ENCODE data around the gene SRD5A2. TPM values are rescaled to one million over a fixed set of nuclear protein-coding genes. Genes with fewer than 3 reads are reported as not detected.

Gene SRD5A2
- total and polyA plus RNA-seq, 4 donors = 2.3 to 23.3 (median 2.9) TPM; not detected in 1

DNA sequence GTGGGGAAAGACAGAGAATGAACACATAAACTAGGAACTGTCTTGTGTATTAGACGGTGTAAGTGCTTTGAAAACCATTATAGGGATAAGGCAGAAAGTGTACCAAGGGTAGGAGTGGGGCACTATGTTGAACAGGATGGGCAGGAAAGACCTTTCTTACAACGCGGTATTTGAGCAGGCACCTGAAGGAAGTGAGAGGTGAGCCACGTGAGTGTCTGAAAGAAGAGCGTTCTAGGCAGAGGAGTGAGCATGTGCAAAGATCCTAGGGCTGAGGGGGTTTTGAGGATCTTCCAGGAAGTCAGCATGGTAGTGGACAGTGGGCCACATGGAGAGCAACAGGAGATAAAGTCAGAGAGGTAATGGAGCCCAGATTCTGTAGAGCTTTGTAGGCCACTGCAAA is 65.2 kb downstream of the SRD5A2 start:
- H3K9me3 ChIP-seq (ENCODE audit: control insufficient read depth in 4 of 4, low read length in 3 of 4) = no peaks in the 10 kb centered on the region
- 90% methylated on average over 5 of the region's 5 CpGs for WGBS
- no peaks in the 10 kb centered on the region for H3K27me3 ChIP-seq (ENCODE audit: control insufficient read depth in 4 of 4, insufficient read depth in 4 of 4, low read length in 3 of 4)
- H3K4me1 ChIP-seq (ENCODE audit: control insufficient read depth in 4 of 4, insufficient read depth in 4 of 4, low read length in 3 of 4) = no peaks in the 10 kb centered on the region
- TF ChIP-seq FOXA2 (IDR thresholded peaks at IDR 0.05) (no peak), NR2F2 (IDR thresholded peaks at IDR 0.05) (no peak), RAD21 (IDR thresholded peaks at IDR 0.05) (no peak), RXRA (IDR thresholded peaks at IDR 0.05) (no peak), HNF4G (IDR thresholded peaks at IDR 0.05) (no peak), TAF1 (conservative IDR thresholded peaks at IDR 0.05) (no peak)
- TF ChIP-seq, protein P1, sequence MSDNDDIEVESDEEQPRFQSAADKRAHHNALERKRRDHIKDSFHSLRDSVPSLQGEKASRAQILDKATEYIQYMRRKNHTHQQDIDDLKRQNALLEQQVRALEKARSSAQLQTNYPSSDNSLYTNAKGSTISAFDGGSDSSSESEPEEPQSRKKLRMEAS (IDR thresholded peaks at IDR 0.05) = no peak
- TF ChIP-seq, protein P2, sequence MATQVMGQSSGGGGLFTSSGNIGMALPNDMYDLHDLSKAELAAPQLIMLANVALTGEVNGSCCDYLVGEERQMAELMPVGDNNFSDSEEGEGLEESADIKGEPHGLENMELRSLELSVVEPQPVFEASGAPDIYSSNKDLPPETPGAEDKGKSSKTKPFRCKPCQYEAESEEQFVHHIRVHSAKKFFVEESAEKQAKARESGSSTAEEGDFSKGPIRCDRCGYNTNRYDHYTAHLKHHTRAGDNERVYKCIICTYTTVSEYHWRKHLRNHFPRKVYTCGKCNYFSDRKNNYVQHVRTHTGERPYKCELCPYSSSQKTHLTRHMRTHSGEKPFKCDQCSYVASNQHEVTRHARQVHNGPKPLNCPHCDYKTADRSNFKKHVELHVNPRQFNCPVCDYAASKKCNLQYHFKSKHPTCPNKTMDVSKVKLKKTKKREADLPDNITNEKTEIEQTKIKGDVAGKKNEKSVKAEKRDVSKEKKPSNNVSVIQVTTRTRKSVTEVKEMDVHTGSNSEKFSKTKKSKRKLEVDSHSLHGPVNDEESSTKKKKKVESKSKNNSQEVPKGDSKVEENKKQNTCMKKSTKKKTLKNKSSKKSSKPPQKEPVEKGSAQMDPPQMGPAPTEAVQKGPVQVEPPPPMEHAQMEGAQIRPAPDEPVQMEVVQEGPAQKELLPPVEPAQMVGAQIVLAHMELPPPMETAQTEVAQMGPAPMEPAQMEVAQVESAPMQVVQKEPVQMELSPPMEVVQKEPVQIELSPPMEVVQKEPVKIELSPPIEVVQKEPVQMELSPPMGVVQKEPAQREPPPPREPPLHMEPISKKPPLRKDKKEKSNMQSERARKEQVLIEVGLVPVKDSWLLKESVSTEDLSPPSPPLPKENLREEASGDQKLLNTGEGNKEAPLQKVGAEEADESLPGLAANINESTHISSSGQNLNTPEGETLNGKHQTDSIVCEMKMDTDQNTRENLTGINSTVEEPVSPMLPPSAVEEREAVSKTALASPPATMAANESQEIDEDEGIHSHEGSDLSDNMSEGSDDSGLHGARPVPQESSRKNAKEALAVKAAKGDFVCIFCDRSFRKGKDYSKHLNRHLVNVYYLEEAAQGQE (IDR thresholded peaks at IDR 0.05) = no peak
- TF ChIP-seq, protein P3, sequence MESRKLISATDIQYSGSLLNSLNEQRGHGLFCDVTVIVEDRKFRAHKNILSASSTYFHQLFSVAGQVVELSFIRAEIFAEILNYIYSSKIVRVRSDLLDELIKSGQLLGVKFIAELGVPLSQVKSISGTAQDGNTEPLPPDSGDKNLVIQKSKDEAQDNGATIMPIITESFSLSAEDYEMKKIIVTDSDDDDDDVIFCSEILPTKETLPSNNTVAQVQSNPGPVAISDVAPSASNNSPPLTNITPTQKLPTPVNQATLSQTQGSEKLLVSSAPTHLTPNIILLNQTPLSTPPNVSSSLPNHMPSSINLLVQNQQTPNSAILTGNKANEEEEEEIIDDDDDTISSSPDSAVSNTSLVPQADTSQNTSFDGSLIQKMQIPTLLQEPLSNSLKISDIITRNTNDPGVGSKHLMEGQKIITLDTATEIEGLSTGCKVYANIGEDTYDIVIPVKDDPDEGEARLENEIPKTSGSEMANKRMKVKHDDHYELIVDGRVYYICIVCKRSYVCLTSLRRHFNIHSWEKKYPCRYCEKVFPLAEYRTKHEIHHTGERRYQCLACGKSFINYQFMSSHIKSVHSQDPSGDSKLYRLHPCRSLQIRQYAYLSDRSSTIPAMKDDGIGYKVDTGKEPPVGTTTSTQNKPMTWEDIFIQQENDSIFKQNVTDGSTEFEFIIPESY (IDR thresholded peaks at IDR 0.05) = no peak
- TF ChIP-seq, protein P4, sequence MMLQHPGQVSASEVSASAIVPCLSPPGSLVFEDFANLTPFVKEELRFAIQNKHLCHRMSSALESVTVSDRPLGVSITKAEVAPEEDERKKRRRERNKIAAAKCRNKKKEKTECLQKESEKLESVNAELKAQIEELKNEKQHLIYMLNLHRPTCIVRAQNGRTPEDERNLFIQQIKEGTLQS (IDR thresholded peaks at IDR 0.05) = no peak
- H3K36me3 ChIP-seq (ENCODE audit: control insufficient read depth in 4 of 4, insufficient read depth in 3 of 4, low read depth in 1 of 4, low read length in 3 of 4) = no peaks in the 10 kb centered on the region
- H3K9ac ChIP-seq (ENCODE audit: low read depth in 1 of 2, low read length in 2 of 2) = no peak overlapping the region
- DNase-seq (ENCODE audit: low spot score) = no peak
- H3K27ac ChIP-seq (ENCODE audit: low read depth in 1 of 2, low read length in 2 of 2) = no peak overlapping the region
- H3K4me3 ChIP-seq (ENCODE audit: low read depth in 1 of 3, low read length in 3 of 3) = no peak overlapping the region

DNA sequence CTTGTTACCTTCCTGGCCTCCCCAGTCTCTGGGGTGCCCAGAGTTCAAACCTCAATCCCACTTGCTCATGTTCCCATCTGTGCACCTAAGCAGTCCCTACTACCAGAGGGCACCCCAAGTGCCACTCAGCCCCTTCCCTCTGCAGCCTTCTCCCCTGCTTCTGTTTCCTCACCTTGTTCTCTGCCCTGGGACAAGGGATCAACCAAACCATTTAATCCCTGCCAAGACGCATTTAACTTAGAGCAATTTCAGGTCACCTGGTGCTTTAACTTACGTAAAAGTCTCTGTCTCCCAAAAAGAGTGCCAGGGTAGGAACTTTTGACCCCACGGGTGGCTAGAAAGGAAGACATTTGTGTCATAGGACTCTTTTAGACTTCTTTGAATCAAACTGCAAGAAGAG is 67.2 kb downstream of the SRD5A2 start:
- Histone ChIP-seq H3K9me3 (ENCODE audit: control insufficient read depth in 4 of 4, low read length in 3 of 4) (no peaks in the 10 kb centered on the region), H3K27ac (ENCODE audit: low read depth in 1 of 2, low read length in 2 of 2) (no peak overlapping the region), H3K4me3 (ENCODE audit: low read depth in 1 of 3, low read length in 3 of 3) (no peak overlapping the region), H3K36me3 (ENCODE audit: control insufficient read depth in 4 of 4, insufficient read depth in 3 of 4, low read depth in 1 of 4, low read length in 3 of 4) (no peaks in the 10 kb centered on the region), H3K4me1 (ENCODE audit: control insufficient read depth in 4 of 4, insufficient read depth in 4 of 4, low read length in 3 of 4) (no peaks in the 10 kb centered on the region), H3K9ac (ENCODE audit: low read depth in 1 of 2, low read length in 2 of 2) (no peak overlapping the region), H3K27me3 (ENCODE audit: control insufficient read depth in 4 of 4, insufficient read depth in 4 of 4, low read length in 3 of 4) (no peaks in the 10 kb centered on the region)
- TF ChIP-seq, protein P1 (IDR thresholded peaks at IDR 0.05) = no peak
- TF ChIP-seq NR2F2 (IDR thresholded peaks at IDR 0.05) (no peak), YY1 (IDR thresholded peaks at IDR 0.05) (no peak), HNF4A (conservative IDR thresholded peaks at IDR 0.05) (peak in 1 of 2 donors; percentile 21)
- DNase-seq (ENCODE audit: low spot score) = no peak
- WGBS = 75% methylated on average over 3 of the region's 3 CpGs

DNA sequence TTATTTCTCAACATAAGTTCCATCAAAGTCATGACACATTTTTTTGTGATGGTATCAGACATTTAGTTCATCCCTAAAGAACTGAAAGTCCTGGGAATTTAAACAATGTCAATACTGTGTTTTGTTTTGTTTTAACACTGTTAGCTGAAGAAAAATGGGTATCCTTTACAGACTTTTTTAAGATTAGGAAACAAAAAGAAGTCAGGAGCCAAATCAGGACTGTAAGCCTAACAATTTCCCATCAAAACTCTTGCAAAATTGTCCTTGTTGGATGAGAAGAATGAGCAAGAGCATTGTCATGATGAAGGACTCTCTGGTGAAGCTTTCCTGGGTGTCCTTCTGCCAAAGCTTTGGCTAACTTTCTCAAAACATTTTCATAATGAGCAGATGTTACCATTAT is 69.4 kb downstream of the SRD5A2 start:
- H3K27me3 ChIP-seq (ENCODE audit: control insufficient read depth in 4 of 4, insufficient read depth in 4 of 4, low read length in 3 of 4) = no peaks in the 10 kb centered on the region
- no peak for DNase-seq (ENCODE audit: low spot score)
- H3K9ac ChIP-seq (ENCODE audit: low read depth in 1 of 2, low read length in 2 of 2) = no peak overlapping the region
- TF ChIP-seq, protein P3 (IDR thresholded peaks at IDR 0.05) = no peak
- TF ChIP-seq FOXA2 (IDR thresholded peaks at IDR 0.05) (no peak), HNF4G (IDR thresholded peaks at IDR 0.05) (no peak), EGR1 (IDR thresholded peaks at IDR 0.05; ENCODE audit: low read depth in 2 of 2) (no peak), NR2F2 (IDR thresholded peaks at IDR 0.05) (no peak), RAD21 (IDR thresholded peaks at IDR 0.05) (no peak), FOXA1 (IDR thresholded peaks at IDR 0.05) (no peak), YY1 (IDR thresholded peaks at IDR 0.05) (no peak), GABPA (IDR thresholded peaks at IDR 0.05 in 1 of 2, conservative IDR thresholded peaks at IDR 0.05 in 1 of 2) (no peak)
- TF ChIP-seq, protein P1 (IDR thresholded peaks at IDR 0.05) = no peak
- TF ChIP-seq, protein P2 (IDR thresholded peaks at IDR 0.05) = no peak

More for the DNA sequence above, 69.4 kb downstream of the SRD5A2 start:
- Histone ChIP-seq H3K27ac (ENCODE audit: low read depth in 1 of 2, low read length in 2 of 2) (no peak overlapping the region), H3K36me3 (ENCODE audit: control insufficient read depth in 4 of 4, insufficient read depth in 3 of 4, low read depth in 1 of 4, low read length in 3 of 4) (no peaks in the 10 kb centered on the region), H3K4me1 (ENCODE audit: control insufficient read depth in 4 of 4, insufficient read depth in 4 of 4, low read length in 3 of 4) (no peaks in the 10 kb centered on the region), H3K4me3 (ENCODE audit: low read depth in 1 of 3, low read length in 3 of 3) (no peak overlapping the region), H3K9me3 (ENCODE audit: control insufficient read depth in 4 of 4, low read length in 3 of 4) (no peaks in the 10 kb centered on the region)
